PC-9 (cell line): ENCODE measurements around the gene PPM1H. TPM values are rescaled to one million over a fixed set of nuclear protein-coding genes. Genes with fewer than 3 reads are reported as not detected.

ENCODE experiments used
- BruUV-seq: library from RNA; stranded (reverse); fragments of 400-500 nt; replicated peaks from 2 replicates; lab custom pipeline; 2021; lab: Mats Ljungman, UMichigan
- CTCF ChIA-PET: fragments of 300-600 bp; sonication (Branson Sonifier 250); formaldehyde crosslinking; loops from one replicate; lab custom pipeline; 2022; ENCODE audit warnings: antibody characterized with exemption; lab: Charles Lee
- POLR2A ChIA-PET: fragments of 300-600 bp; sonication (Branson Sonifier 250); formaldehyde crosslinking; loops from one replicate; lab custom pipeline; 2022; ENCODE audit warnings: antibody characterized with exemption; ENCODE audit not compliant: unreplicated experiment; lab: Charles Lee
- DNase-seq, 2 experiments: peaks; one replicate each; pipeline versions ENCODE4 v3.0.0 to v3.0.0-alpha.2; 2015 to 2022; ENCODE audit warnings: mixed read lengths in 1 of 2
- H2AFZ ChIP-seq: fragments of 200-600 bp; sonication (generic); 2 replicates; pipeline ENCODE4 v1.8.1; 2017; ENCODE audit warnings: antibody characterized with exemption
- H3F3A ChIP-seq: fragments of 200-600 bp; sonication (generic); 2 replicates; pipeline ENCODE4 v1.8.1; 2017; ENCODE audit warnings: antibody characterized with exemption, mild to moderate bottlenecking, low read depth; ENCODE audit not compliant: insufficient read depth
- H3K27ac ChIP-seq: fragments of 200-600 bp; sonication (generic); 2 replicates; pipeline ENCODE4 v1.6.1; 2016; ENCODE audit warnings: mixed run types
- H3K27me3 ChIP-seq: fragments of 200-600 bp; sonication (generic); 2 replicates; pipeline ENCODE4 v1.6.1; 2016; ENCODE audit warnings: low read depth, mixed run types; ENCODE audit not compliant: insufficient read depth
- H3K36me3 ChIP-seq: fragments of 200-600 bp; sonication (generic); 2 replicates; pipeline ENCODE4 v1.6.1; 2016; ENCODE audit warnings: low read depth, mixed run types
- H3K4me1 ChIP-seq: fragments of 200-600 bp; sonication (generic); replicated peaks from 2 replicates; pipeline ENCODE4 v1.6.1; 2016; ENCODE audit warnings: mixed run types; ENCODE audit not compliant: insufficient read depth
- H3K4me2 ChIP-seq: fragments of 200-600 bp; sonication (generic); 2 replicates; pipeline ENCODE4 v1.6.1; 2017; ENCODE audit warnings: mixed run types
- H3K4me3 ChIP-seq: fragments of 200-600 bp; sonication (generic); 2 replicates; pipeline ENCODE4 v1.6.1; 2016; ENCODE audit warnings: mixed run types
- H3K79me2 ChIP-seq: fragments of 200-600 bp; sonication (generic); 2 replicates; pipeline ENCODE4 v1.6.1; 2017; ENCODE audit warnings: low read depth, mixed run types
- H3K9me2 ChIP-seq: fragments of 200-600 bp; sonication (generic); 2 replicates; pipeline ENCODE4 v1.8.1; 2017; ENCODE audit warnings: mild to moderate bottlenecking; ENCODE audit not compliant: insufficient read depth
- H3K9me3 ChIP-seq: fragments of 200-600 bp; sonication (generic); 2 replicates; pipeline ENCODE4 v1.8.1; 2016; ENCODE audit warnings: low read depth; ENCODE audit not compliant: insufficient read depth
- H4K20me1 ChIP-seq: fragments of 200-600 bp; sonication (generic); 2 replicates; pipeline ENCODE4 v1.8.1; 2017; ENCODE audit not compliant: insufficient read depth
- EZH2 ChIP-seq: fragments of 200-600 bp; sonication (generic); IDR thresholded peaks from 2 replicates; pipeline ENCODE4 v1.8.0; 2017; ENCODE audit warnings: antibody characterized with exemption, low read depth
- intact Hi-C: fragments of 100-400 bp; cut with micrococcal nuclease; formaldehyde crosslinking; loops from one replicate; pipeline ENCODE4 v1.10.0; 2022; ENCODE audit not compliant: unreplicated experiment
- total RNA-seq: library from RNA; stranded (reverse); gene quantifications from 2 replicates; pipeline ENCODE4 v1.2.3, GENCODE V29; 2021
- TF ChIP-seq, protein P1 (sequence below): fragments of 200-600 bp; sonication (generic); conservative IDR thresholded peaks from 2 replicates; pipeline ENCODE4 v1.6.1; 2017; ENCODE audit warnings: mixed run types, antibody characterized with exemption, mild to moderate bottlenecking, moderate library complexity

Gene PPM1H
- total RNA-seq, 1 experiment from 2014 or later = 11.4 TPM

DNA sequence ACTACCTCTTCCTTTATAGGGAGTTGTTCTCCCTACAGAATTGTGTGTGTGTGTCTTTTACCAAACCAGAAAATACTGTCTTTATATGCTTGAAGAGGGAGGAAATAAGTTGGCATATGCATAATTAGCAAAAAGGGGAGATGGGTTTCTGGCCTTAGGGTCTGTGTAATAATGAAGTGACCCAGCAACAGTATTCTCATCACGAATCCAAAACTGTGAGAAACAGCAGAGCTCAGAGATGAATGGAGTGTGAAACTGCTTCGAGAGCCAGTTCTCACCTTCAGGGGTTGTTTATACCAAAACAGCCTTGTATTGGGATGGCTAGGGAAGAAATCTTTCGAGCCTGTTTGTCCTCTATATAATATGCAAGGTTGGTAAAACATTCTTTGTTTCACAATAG is 240.8 kb downstream of the PPM1H start:
- Histone ChIP-seq H3F3A (no peaks in the 10 kb centered on the region), H3K4me2 (no peak overlapping the region), H3K27me3 (no peaks in the 10 kb centered on the region), H2AFZ (no peak overlapping the region), H3K4me1 (peaks cover 11% of the 10 kb centered on the region; the same call in 1 of the 2 replicates), H3K27ac (no peak overlapping the region), H3K36me3 (0 out of 2 replicates have a peak, but pooled peaks cover 5% of the 10 kb centered on the region), H3K4me3 (no peak overlapping the region), H4K20me1 (no peaks in the 10 kb centered on the region), H3K79me2 (no peaks in the 10 kb centered on the region), H3K9me2 (no peaks in the 10 kb centered on the region), H3K9me3 (no peaks in the 10 kb centered on the region)
- DNase-seq = no peak
- POLR2A ChIA-PET = no interaction called here
- intact Hi-C loops = no loop called here
- TF ChIP-seq, protein P1, sequence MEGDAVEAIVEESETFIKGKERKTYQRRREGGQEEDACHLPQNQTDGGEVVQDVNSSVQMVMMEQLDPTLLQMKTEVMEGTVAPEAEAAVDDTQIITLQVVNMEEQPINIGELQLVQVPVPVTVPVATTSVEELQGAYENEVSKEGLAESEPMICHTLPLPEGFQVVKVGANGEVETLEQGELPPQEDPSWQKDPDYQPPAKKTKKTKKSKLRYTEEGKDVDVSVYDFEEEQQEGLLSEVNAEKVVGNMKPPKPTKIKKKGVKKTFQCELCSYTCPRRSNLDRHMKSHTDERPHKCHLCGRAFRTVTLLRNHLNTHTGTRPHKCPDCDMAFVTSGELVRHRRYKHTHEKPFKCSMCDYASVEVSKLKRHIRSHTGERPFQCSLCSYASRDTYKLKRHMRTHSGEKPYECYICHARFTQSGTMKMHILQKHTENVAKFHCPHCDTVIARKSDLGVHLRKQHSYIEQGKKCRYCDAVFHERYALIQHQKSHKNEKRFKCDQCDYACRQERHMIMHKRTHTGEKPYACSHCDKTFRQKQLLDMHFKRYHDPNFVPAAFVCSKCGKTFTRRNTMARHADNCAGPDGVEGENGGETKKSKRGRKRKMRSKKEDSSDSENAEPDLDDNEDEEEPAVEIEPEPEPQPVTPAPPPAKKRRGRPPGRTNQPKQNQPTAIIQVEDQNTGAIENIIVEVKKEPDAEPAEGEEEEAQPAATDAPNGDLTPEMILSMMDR = no peak
- no peak for TF ChIP-seq EZH2
- BruUV-seq = no TSS peak
- CTCF ChIA-PET = no interaction called here

DNA sequence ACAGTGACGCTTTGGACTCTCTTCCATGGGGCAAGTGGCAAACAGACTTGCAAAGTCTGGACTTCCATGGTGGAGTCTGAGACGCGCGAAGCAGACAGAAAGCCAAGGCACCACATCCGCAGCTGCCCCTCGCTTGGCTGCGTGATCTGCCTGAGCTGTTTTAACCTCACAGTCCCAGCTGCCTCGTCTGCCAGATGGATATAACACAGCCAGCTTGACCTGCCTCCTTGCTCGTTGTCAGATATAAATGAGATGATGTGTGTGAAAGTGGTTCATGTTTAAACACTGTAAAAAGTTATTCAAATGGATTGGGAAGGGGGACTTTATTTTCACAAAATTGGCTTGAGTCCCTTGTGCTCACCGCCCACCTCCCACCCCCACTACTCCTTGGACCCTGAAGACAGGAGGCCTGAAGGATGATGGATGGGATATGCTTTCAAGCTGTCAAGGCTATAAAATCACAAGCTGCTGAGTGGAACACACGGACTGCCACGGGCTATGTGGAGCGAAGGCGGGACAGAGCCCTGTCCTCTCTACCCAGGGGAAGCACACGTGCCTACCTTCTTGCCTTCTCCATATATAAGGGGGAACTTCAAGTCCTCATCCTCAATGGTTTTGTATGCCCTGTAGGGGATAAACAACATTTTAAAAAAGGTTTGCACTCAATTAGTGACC is 241.4 kb downstream of the PPM1H start:
- H3K36me3 ChIP-seq = 0 out of 2 replicates have a peak, but pooled peaks cover 10% of the 10 kb centered on the region
- H3K27me3 ChIP-seq = no peaks in the 10 kb centered on the region
- no peaks in the 10 kb centered on the region for H3F3A ChIP-seq
- H3K4me2 ChIP-seq = no peak overlapping the region
- H2AFZ ChIP-seq = no peak overlapping the region
- no peaks in the 10 kb centered on the region for H3K9me2 ChIP-seq
- POLR2A ChIA-PET = no interaction called here
- intact Hi-C loops = no loop called here
- no peaks in the 10 kb centered on the region for H3K9me3 ChIP-seq
- DNase-seq = no peak
- no peaks in the 10 kb centered on the region for H3K79me2 ChIP-seq
- no peak overlapping the region for H3K4me3 ChIP-seq
- TF ChIP-seq, protein P1 = no peak
- no peak for TF ChIP-seq EZH2
- no peak overlapping the region for H3K27ac ChIP-seq
- H4K20me1 ChIP-seq = no peaks in the 10 kb centered on the region
- no TSS peak for BruUV-seq
- CTCF ChIA-PET = no interaction called here
- 0 out of 2 replicates have a peak, but pooled peaks cover 7% of the 10 kb centered on the region for H3K4me1 ChIP-seq

DNA sequence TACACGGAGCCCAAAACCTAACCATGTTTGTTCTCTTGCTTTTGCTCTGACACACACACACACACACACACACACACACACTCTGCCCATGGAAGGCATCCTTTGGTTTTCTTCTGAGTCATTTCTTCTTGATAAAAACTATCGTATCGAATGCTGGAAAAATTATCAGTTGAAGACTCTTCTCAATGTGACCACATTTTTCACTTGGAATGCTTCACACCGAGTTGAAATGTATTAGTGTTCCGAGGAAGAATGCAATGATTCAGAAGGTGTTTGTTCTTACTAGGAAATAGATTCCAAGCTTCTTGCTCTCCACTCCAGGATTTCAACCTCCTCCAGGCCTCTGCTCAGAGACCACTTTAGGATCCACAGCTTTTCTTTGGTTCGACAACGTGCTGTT is 242.1 kb downstream of the PPM1H start:
- Histone ChIP-seq H2AFZ (no peak overlapping the region), H3K4me2 (no peak overlapping the region), H4K20me1 (no peaks in the 10 kb centered on the region), H3K9me2 (no peaks in the 10 kb centered on the region), H3K27me3 (no peaks in the 10 kb centered on the region), H3K9me3 (no peaks in the 10 kb centered on the region), H3K4me3 (no peak overlapping the region), H3K4me1 (0 out of 2 replicates have a peak, but pooled peaks cover under 1% of the 10 kb centered on the region), H3K27ac (no peak overlapping the region), H3F3A (no peaks in the 10 kb centered on the region), H3K36me3 (0 out of 2 replicates have a peak, but pooled peaks cover 10% of the 10 kb centered on the region), H3K79me2 (no peaks in the 10 kb centered on the region)
- ChIA-PET POLR2A (no interaction called here), CTCF (no interaction called here)
- no TSS peak for BruUV-seq
- intact Hi-C loops = no loop called here
- no peak for DNase-seq
- TF ChIP-seq EZH2 = no peak
